GM12892 (cell line): ENCODE results near the gene SLC4A4.

Source experiments
- DNase-seq: peaks from one replicate; pipeline ENCODE4 v3.0.0; 2011; ENCODE audit not compliant: insufficient read length
- FAIRE-seq: peaks from 2 replicates; lab custom pipeline; 2011; peaks lifted over from hg19 to GRCh38; lab: Jason Lieb, UNC
- POLR2A ChIP-seq: IDR thresholded peaks from 2 replicates; pipeline ENCODE4 v1.6.1; 2011; ENCODE audit warnings: low read depth, low read length, control low read depth
- POLR2AphosphoS5 ChIP-seq: IDR thresholded peaks from 2 replicates; pipeline ENCODE4 v1.6.1; 2011; ENCODE audit warnings: low read depth, low read length, control low read depth
- TAF1 ChIP-seq: IDR thresholded peaks from 2 replicates; pipeline ENCODE4 v1.6.1; 2011; ENCODE audit warnings: low read depth, mild to moderate bottlenecking, control low read depth, low read length, borderline replicate concordance

SLC4A4 gene

DNA sequence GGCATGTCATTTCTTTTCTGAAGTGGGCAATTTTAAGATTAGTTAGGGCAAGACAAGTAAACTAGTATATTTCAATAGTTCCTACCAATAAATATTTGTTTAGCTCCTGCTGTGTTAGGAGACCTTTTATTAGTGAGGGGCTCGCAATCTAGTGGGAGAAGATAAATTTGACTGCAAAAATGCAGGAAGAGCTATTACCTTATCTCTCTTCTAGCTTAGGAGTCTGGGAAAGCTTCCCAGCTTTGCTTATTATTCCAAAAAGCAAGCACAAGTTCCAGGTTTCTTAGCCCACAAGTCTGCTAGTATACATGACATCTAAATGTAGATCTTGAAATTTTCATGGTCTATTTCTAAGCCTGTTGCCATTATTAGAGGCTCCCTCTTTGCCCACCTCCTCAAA, 254.0 kb downstream of the SLC4A4 start:
- TF ChIP-seq POLR2A (no peak), POLR2AphosphoS5 (no peak), TAF1 (no peak)
- no peak for DNase-seq
- no peak for FAIRE-seq

GRCh38 chr4:71593311-71593710, 254.5 kb downstream of the SLC4A4 start:
- FAIRE-seq: no peak
- no peak for DNase-seq
- TF ChIP-seq POLR2AphosphoS5 (no peak), TAF1 (no peak), POLR2A (no peak)

DNA sequence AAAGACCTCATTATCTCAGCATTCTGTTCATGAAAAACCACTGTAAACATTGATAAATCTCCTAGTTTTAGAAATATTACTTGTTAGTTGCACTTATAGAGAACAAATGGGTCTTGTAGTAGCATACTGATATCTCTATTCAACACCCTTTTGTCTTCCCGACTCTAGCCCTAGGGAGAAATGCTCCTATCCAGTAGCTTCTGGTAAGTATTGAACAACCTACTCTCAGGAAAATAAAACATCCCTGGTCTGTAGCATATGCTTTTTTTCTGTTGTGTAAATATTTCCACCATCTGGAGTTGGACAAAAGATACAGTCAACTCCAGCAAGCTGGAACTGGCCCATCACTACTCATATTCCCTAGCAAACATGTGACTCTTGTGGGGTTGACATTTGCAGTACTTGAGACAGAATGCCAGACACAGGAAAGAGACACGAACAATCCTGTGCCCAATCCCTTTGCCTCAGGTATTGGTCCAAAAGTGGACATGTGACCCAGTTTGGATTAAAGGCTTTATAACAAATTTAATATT, 256.8 kb downstream of the SLC4A4 start:
- DNase-seq (no peak), FAIRE-seq (peak; percentile 14)
- no peak for TF ChIP-seq TAF1
- no peak for TF ChIP-seq POLR2AphosphoS5
- TF ChIP-seq POLR2A: no peak

GRCh38 chr4:71599578-71599977, 260.8 kb downstream of the SLC4A4 start:
- TF ChIP-seq TAF1 (no peak), POLR2A (no peak), POLR2AphosphoS5 (no peak)
- FAIRE-seq (no peak), DNase-seq (no peak)

GRCh38 chr4:71602289-71602900, 263.6 kb downstream of the SLC4A4 start:
- no peak for TF ChIP-seq TAF1
- no peak for TF ChIP-seq POLR2AphosphoS5
- TF ChIP-seq POLR2A: no peak
- no peak for FAIRE-seq
- DNase-seq: no peak

DNA sequence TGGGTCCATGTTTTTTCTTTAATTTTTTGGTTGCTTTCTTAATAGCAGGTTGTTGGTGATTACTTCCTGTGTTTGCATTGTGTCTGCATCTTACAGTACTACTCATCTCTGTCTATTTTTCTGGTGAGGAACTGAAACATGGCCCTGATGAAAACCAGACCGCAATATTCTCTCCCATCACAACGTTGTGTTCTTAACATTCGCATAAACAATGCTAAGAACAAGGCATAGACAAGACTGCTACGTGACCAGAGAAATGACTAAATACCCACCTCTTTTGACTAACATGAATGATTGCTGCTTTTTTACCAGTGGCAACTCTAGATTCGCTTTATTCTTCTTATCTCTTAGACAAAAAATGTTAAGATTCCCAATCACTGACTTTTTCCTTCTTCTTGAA, 266.0 kb downstream of the SLC4A4 start:
- no peak for TF ChIP-seq POLR2A
- TF ChIP-seq POLR2AphosphoS5: no peak
- TF ChIP-seq TAF1: no peak
- no peak for DNase-seq
- FAIRE-seq: no peak

DNA sequence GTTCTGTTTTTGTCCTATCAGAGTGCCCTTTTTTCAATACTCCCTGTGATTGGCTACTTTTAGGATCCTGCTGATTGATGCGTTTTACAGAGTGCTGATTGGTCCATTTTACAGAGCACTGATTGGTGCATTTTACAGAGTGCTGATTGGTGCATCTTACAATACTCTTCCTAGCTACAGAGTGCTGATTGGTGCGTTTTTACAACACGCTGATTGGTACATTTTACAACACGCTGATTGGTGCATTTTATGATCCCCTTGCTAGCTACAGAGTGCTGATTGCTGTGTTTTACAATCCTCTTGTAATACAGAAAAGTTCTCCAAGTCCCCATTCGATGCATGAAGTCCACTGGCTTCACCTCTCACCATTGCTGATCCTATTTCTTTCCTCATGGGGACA, 268.3 kb downstream of the SLC4A4 start:
- no peak for FAIRE-seq
- TF ChIP-seq POLR2A (no peak), POLR2AphosphoS5 (no peak), TAF1 (no peak)
- no peak for DNase-seq

DNA sequence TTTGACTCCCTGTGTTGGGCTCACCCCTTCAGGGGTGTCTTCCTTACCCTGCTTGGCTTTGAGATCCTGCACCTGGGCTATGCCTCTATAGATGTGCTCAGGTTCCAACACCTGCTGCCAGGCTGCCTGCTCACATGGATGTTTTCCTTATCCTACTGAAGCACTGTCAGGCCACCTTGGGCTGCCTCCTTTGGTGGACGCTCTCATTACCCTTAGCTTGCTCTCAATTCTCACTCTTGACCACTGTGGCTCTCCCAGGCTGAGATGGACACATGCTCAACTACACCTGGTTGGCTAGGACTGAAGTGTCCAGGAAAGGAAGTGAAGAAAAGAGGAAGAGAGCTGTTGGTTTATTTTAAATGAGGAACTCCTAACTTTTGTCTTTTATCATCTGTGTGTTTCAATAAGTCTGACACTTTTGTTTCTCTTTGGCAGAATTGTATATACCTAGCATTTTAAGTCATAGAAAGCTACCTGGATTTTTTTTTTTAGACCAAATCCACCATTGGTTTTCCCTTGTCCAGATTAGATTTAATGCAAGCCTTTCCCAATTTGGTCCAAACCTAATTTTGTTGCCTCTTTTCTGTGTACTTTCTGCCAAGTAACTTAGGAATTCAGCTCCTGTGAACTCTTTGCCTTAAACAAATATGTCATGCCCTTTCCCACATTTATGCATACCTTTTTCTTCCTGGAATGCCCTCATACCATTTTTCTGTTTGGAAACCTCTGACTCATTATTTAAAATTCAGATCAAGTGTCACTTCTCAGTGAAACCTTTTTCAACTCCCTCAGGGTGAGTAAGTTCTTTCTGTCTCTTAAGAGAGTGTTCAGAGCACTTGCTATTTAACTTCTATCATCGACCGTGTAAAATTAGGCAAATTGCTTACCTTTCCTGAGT, 269.2 kb downstream of the SLC4A4 start:
- DNase-seq: no peak

GRCh38 chr4:71608678-71609071, 269.9 kb downstream of the SLC4A4 start:
- TF ChIP-seq POLR2A (no peak), POLR2AphosphoS5 (no peak), TAF1 (no peak)
- DNase-seq (no peak), FAIRE-seq (no peak)

More for the DNA sequence above, 269.2 kb downstream of the SLC4A4 start:
- TF ChIP-seq POLR2AphosphoS5: no peak
- TF ChIP-seq POLR2A: no peak
- no peak for TF ChIP-seq TAF1
- FAIRE-seq: no peak

GRCh38 chr4:71609167-71609566, 270.3 kb downstream of the SLC4A4 start:
- DNase-seq (no peak), FAIRE-seq (no peak)
- TF ChIP-seq POLR2AphosphoS5 (no peak), TAF1 (no peak), POLR2A (no peak)

DNA sequence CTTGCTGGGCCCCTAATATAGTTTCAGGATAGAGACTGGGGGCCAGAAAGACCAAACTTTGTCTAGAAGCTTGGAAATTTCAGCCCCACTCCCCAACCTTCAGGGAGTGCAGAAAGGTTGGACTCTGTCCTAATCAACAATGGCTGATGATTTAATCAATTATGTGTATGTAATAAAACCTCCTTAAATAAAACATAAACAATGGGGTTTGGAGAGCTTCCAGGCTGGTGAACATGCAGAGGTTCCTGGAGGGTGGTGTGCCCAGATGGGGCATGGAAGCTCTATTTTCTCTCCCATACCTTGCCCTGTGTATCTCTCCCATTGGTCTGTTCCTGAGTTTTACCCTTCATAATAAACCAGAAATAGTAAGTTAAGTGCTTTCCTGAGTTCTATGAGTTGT, 270.8 kb downstream of the SLC4A4 start:
- DNase-seq (no peak), FAIRE-seq (no peak)
- TF ChIP-seq POLR2A (no peak), TAF1 (no peak), POLR2AphosphoS5 (no peak)

GRCh38 chr4:71614621-71615020, 275.8 kb downstream of the SLC4A4 start:
- TF ChIP-seq TAF1: no peak
- no peak for TF ChIP-seq POLR2AphosphoS5
- no peak for TF ChIP-seq POLR2A
- FAIRE-seq (no peak), DNase-seq (no peak)
